C4-2B (cell line): ENCODE results near the gene TTC4.

ENCODE experiments used
- ZFX ChIP-seq: fragments of 450-650 bp; IDR thresholded peaks from 2 replicates; pipeline ENCODE4 v1.6.1; 2017
- TF ChIP-seq, protein P1 (sequence below): fragments of 450-650 bp; conservative IDR thresholded peaks from 2 replicates; pipeline ENCODE4 v1.5.1; 2017; ENCODE audit warnings: mild to moderate bottlenecking

DNA sequence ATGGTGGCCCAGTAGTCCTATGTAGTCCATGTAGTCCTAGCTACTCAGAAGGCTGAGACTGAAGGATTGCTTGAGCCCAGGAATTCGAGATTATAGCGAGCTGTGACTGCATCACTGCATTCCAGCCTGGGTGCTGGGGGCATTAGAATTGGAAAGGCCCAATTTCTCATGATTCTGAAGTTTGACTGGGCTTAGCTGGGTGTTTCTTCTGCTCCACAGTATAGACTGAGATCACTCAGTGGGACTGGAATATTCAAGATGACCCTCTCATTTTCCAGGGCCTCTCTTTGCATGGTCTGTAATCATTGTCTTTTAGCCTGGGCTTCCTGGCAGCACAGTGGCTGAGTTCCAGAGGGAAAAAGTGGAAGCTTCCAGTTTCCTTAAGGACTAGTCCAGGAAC, 47.9 kb upstream of the TTC4 start:
- TF ChIP-seq, protein P1, sequence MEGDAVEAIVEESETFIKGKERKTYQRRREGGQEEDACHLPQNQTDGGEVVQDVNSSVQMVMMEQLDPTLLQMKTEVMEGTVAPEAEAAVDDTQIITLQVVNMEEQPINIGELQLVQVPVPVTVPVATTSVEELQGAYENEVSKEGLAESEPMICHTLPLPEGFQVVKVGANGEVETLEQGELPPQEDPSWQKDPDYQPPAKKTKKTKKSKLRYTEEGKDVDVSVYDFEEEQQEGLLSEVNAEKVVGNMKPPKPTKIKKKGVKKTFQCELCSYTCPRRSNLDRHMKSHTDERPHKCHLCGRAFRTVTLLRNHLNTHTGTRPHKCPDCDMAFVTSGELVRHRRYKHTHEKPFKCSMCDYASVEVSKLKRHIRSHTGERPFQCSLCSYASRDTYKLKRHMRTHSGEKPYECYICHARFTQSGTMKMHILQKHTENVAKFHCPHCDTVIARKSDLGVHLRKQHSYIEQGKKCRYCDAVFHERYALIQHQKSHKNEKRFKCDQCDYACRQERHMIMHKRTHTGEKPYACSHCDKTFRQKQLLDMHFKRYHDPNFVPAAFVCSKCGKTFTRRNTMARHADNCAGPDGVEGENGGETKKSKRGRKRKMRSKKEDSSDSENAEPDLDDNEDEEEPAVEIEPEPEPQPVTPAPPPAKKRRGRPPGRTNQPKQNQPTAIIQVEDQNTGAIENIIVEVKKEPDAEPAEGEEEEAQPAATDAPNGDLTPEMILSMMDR: no peak
- no peak for TF ChIP-seq ZFX
